Stimulated activated CD8-positive, alpha-beta memory T cell treated with anti-CD3 and anti-CD28 coated beads, Interleukin-12 subunit alpha, Interleukin-12 subunit beta, amount 100 ng/mL, for 4 hours (primary cell): ENCODE data around the gene LHX4.

Experiments
- DNase-seq: peaks from one replicate; pipeline ENCODE4 v3.0.0-alpha.2; 2020; ENCODE audit warnings: low read depth

Gene LHX4

GRCh38 chr1:180243517-180244221 is 13.6 kb downstream of the LHX4 start:
- DNase-seq: no peak

GRCh38 chr1:180244840-180245239 is 14.8 kb downstream of the LHX4 start:
- no peak for DNase-seq

- no peak for DNase-seq
These were observed 16.5 kb downstream of the LHX4 start for GRCh38 chr1:180246579-180246978.

DNA sequence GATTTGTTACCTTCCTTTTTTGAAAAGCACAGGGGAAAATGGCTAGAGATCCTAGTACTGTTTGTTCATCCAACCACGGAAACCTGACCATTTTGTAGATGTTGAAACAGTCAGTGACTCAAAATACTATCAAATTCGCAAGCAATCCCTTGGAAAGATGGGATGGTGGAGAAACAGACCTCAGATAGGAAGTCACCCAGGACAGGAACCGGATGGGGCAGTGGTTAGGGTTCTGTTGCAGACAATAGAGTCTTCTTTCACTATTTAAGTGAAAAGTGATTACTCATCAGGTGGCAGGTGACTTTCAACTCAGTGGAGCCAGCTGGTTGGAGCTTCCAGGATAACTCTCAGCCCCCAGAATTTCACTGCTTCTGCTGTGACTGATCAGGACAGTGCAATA is 17.0 kb downstream of the LHX4 start:
- no peak for DNase-seq

- DNase-seq: no peak
These were observed 17.5 kb downstream of the LHX4 start for GRCh38 chr1:180247580-180247979.

GRCh38 chr1:180248176-180248575 is 18.1 kb downstream of the LHX4 start:
- DNase-seq: no peak

GRCh38 chr1:180248731-180249681 is 18.9 kb downstream of the LHX4 start:
- no peak for DNase-seq

DNA sequence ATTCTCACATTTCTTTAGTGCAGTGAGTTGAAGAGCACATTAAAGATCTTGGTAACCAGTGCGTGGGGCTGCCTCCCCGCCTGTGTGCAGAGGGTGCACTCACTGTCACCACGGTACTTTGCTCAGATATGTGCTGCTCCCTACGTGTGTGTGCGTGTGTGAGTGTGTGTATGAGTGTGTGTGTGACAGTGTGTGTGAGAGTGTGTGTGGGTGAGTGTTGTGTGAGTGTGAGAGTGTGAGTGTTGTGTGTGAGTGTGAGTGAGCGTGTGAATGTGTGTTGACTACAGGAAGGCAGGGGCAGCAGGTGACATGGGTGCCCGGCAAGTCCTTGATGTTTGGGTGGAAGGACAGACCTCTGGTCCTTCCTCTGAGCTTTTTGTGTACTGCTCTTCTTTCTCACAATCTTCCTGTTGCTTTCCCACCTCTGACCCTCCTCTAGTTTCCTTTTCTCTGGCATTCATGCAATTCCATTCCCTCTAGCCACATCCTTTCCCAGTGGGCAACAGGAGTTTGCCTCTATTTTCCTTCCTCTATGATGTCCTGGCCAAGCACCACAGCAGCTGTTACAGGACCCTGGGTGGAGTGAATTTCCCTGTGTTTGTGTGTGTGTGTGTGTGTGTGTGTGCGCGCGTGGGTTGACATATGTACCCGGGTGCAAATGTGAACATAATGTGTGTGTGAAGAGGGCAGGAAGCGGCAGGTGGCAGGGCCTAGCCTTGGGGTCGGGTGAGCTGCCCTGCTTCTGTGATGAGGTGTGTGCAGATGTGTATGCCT is 19.8 kb downstream of the LHX4 start:
- DNase-seq: no peak

- no peak for DNase-seq
These were observed 20.4 kb downstream of the LHX4 start for GRCh38 chr1:180250499-180250770.

- DNase-seq: no peak
These were observed 20.9 kb downstream of the LHX4 start for GRCh38 chr1:180250883-180251509.

- DNase-seq: no peak
These were observed 21.7 kb downstream of the LHX4 start for GRCh38 chr1:180251526-180252305.

- no peak for DNase-seq
These were observed 22.8 kb downstream of the LHX4 start for GRCh38 chr1:180252638-180253536.

DNA sequence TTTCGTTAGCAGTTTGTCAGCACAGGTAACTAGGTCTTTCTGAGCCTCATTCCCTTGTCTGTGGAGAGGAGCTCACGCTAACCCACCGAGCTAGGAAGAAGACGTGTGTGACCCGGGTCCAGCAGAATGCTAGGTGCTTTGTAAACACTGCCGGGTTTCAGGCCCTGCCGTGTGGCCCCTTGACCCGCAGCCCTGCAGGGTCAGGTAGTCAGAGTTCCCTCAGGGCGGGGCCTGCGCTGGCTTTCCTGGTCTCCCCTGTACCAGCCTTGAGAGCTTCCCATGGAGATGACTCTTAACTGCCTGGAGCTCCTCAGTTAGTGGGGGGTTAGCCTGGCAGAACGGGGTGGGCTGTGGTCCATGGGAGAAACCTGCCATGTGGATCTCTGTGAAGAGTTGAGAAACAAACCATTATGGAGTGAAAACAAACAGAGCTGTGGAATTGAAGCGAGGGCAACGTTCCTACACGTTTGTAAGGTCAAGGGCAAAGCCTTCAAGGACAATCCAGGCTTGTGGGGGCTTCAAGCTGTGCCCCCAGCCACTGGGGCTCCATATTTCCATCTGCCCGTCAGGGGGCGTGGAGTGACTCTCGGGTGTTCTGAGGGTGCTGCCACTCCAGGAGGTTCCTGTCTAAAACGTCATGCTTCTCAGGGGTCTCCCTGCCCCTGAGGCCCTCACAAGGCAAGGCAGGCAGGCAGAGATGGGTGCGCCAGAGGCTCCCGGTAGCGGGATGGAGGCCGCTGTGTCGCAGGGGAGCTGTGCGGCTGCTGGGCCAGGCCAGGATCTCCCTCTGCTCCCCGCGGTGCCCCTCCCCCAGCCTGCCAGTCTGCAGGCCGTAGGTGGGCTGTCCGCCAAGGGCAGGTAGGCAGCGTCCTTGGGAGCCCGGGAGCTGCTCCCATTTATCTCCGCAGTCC is 23.8 kb downstream of the LHX4 start:
- no peak for DNase-seq

GRCh38 chr1:180254496-180254819 is 24.4 kb downstream of the LHX4 start:
- DNase-seq: no peak

DNA sequence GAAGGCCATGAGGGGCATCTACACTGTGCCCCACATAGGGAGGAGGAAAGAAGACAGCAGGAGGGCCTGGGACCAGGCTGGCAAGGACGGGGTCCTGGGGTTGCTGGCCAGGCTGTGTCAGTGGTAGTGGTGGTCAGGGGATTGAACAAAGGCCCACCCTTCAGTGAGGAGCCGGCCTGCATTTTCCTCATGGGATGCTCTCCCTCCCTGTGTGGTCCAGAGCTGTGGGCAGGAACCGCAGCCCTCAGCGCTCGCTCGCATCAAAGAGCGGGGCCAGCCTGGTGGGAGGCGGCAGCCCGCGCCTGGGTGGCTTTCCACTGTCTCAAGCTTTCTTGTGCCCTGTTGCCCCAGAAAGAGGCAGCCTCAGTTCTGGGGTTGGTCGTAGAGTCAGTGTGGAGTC is 24.8 kb downstream of the LHX4 start:
- DNase-seq: no peak

DNA sequence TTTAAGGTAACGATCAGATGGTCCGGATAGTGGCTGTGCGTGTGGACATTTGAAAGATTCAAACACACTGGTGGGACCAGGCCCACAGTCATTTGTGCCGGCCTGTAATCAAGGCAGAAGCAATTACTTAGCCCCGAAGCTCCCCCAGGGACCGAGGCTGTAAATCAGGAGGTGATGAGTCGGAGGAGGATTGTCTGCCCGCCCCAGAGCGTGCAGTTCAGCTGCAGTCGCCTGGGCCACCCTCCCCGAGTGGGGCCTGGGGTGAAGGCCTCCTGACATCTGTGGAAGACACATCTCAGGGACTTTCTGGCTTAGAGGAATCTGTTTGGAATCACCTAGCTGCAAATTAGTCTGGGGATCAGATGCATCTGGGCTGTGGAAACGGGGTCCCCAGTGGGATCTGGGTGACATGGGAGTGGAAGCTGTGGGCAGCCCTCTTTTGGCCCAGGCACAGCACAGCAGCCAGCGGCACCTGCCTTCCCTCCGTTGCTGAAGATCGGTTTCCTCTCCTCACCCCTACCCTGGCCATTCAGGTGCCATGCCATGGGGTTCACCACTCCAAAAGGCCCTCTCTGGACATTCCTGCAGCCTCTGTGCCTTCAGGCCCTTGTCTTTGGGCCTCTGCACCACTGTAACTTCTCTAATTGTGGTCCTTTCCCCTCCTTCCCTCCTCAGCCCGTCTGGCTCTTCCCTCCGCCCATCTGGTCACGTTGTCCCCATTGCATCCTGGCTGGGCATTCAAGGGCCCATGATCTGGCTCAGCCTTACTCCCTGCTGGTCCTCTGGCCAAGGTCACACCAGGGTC is 25.7 kb downstream of the LHX4 start:
- no peak for DNase-seq

GRCh38 chr1:180256341-180257027 is 26.4 kb downstream of the LHX4 start:
- no peak for DNase-seq

- DNase-seq: no peak
These were observed 26.9 kb downstream of the LHX4 start for GRCh38 chr1:180257028-180257386.
